NCI-H526 treated with DMSO at 0.1 percent for 48 hours (cell line): ENCODE results near the gene AKAP13.
"Not testable (repeated sequence)": the region's sequence is repeated elsewhere in the genome, so short reads cannot be mapped to it uniquely, and the experiment has no call there.

Experiments used
- DNase-seq: peaks from one replicate; lab custom pipeline; 2025; lab: John Stamatoyannopoulos, UW

Gene AKAP13

GRCh38 chr15:85350395-85350794, 30.0 kb upstream of the AKAP13 start:
- no peak for DNase-seq

GRCh38 chr15:85351501-85351900, 28.9 kb upstream of the AKAP13 start:
- DNase-seq, result not testable (repeated sequence)

- DNase-seq, result no peak
These were observed 28.4 kb upstream of the AKAP13 start for GRCh38 chr15:85351965-85352364.

GRCh38 chr15:85353516-85353915, 26.9 kb upstream of the AKAP13 start:
- no peak for DNase-seq

GRCh38 chr15:85354461-85354860, 25.9 kb upstream of the AKAP13 start:
- DNase-seq, result peak; percentile 31

GRCh38 chr15:85354948-85355347, 25.5 kb upstream of the AKAP13 start:
- no peak for DNase-seq

GRCh38 chr15:85356276-85356675, 24.1 kb upstream of the AKAP13 start:
- no peak for DNase-seq

GRCh38 chr15:85361323-85361722, 19.1 kb upstream of the AKAP13 start:
- DNase-seq, result no peak

GRCh38 chr15:85362436-85363081, 17.8 kb upstream of the AKAP13 start:
- DNase-seq, result no peak

GRCh38 chr15:85365980-85366379, 14.4 kb upstream of the AKAP13 start:
- DNase-seq, result no peak

- no peak for DNase-seq
These were observed 12.7 kb upstream of the AKAP13 start for GRCh38 chr15:85367741-85368140.

- no peak for DNase-seq
These were observed 5.6 kb upstream of the AKAP13 start for GRCh38 chr15:85374831-85375230.

GRCh38 chr15:85377269-85377668, 3.1 kb upstream of the AKAP13 start:
- DNase-seq, result no peak

GRCh38 chr15:85377986-85378385, 2.4 kb upstream of the AKAP13 start:
- DNase-seq, result no peak

- no peak for DNase-seq
These were observed 836 bp upstream of the AKAP13 start for GRCh38 chr15:85379403-85380131.

- DNase-seq, result peak; percentile 12
These were observed 624 bp downstream of the AKAP13 start for GRCh38 chr15:85380812-85381642.

- no peak for DNase-seq
These were observed 1.7 kb downstream of the AKAP13 start for GRCh38 chr15:85381850-85382751.

GRCh38 chr15:85382942-85383341, 2.5 kb downstream of the AKAP13 start:
- DNase-seq, result no peak

GRCh38 chr15:85383470-85384148, 3.2 kb downstream of the AKAP13 start:
- no peak for DNase-seq

GRCh38 chr15:85386261-85386660, 5.9 kb downstream of the AKAP13 start:
- no peak for DNase-seq
